ENCODE results near the gene SAMD4B. TPM values are rescaled to one million over a fixed set of nuclear protein-coding genes. Genes with fewer than 3 reads are reported as not detected.
A peak's percentile ranks its signal among the peaks of the same experiment; 100 is the strongest.

SAMD4B gene
- total and polyA plus RNA-seq, 2 experiments from 2014 or later: 104 to 172 TPM

DNA sequence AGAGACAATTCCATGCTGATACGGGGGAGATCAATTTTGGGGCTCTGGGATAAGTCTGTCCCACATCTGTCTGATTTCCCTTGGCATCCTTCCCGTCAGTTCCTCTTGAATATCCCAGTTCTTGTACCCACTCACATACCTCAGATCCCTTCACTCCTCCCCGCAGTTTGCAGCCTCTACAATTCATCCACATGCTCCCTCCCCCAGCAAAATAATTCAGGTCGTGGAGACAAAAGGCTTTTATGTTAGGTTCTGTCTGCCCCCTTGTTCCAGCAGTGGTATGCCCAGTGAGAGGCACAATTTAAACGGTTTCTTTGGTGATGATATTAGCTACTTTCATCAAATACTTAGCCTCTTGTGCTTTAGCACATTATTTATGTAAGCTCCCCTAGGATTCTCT, 83.9 kb downstream of the SAMD4B start (continued):
- TF ChIP-seq NANOG (IDR thresholded peaks at IDR 0.05; ENCODE audit: borderline replicate concordance): no peak
- TF ChIP-seq, protein P1, sequence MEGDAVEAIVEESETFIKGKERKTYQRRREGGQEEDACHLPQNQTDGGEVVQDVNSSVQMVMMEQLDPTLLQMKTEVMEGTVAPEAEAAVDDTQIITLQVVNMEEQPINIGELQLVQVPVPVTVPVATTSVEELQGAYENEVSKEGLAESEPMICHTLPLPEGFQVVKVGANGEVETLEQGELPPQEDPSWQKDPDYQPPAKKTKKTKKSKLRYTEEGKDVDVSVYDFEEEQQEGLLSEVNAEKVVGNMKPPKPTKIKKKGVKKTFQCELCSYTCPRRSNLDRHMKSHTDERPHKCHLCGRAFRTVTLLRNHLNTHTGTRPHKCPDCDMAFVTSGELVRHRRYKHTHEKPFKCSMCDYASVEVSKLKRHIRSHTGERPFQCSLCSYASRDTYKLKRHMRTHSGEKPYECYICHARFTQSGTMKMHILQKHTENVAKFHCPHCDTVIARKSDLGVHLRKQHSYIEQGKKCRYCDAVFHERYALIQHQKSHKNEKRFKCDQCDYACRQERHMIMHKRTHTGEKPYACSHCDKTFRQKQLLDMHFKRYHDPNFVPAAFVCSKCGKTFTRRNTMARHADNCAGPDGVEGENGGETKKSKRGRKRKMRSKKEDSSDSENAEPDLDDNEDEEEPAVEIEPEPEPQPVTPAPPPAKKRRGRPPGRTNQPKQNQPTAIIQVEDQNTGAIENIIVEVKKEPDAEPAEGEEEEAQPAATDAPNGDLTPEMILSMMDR (conservative IDR thresholded peaks at IDR 0.05; ENCODE audit: low read depth in 2 of 2): no peak
- TF ChIP-seq, protein P2, sequence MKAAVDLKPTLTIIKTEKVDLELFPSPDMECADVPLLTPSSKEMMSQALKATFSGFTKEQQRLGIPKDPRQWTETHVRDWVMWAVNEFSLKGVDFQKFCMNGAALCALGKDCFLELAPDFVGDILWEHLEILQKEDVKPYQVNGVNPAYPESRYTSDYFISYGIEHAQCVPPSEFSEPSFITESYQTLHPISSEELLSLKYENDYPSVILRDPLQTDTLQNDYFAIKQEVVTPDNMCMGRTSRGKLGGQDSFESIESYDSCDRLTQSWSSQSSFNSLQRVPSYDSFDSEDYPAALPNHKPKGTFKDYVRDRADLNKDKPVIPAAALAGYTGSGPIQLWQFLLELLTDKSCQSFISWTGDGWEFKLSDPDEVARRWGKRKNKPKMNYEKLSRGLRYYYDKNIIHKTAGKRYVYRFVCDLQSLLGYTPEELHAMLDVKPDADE (IDR thresholded peaks at IDR 0.05): no peak
- TF ChIP-seq STAT1 (IDR thresholded peaks at IDR 0.05; ENCODE audit: unreplicated experiment): no peak
- no peak for TF ChIP-seq EZH2phosphoT487 (IDR thresholded peaks at IDR 0.05; ENCODE audit: unreplicated experiment)
- TF ChIP-seq POLR2AphosphoS5 (IDR thresholded peaks at IDR 0.05; ENCODE audit: low read depth): no peak

DNA sequence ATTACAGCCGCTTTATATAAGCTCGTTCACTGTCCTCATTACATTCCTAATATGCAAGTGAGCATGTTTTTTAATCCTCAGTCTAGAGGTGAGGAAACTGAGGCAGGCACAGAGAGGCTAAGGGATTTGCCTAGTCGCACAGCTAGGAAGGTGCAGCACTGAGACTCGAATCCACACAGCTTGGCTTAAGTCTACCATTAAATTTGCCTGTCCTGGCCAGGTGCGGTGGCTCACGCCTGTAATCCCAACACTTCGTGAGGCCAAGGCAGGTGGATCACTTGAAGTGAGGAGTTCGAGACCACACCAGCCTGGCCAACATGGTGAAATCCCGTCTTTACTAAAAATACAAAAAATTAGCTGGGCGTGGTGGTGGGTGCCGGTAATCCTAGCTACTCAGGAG, 85.5 kb downstream of the SAMD4B start:
- Histone ChIP-seq H4K20me1 (replicated peaks; ENCODE audit: insufficient read depth) (peaks cover 6% of the 10 kb centered on the region; the same call in 1 of the 2 replicates), H3K27me3 (ENCODE audit: insufficient read depth) (no peaks in the 10 kb centered on the region), H3K9me2 (ENCODE audit: insufficient read depth) (no peaks in the 10 kb centered on the region), H3K4me1 (ENCODE audit: insufficient read depth) (peaks cover 26% of the 10 kb centered on the region), H3K4me3 (no peak overlapping the region; the same call in 1 of the 2 replicates), H2AFZ (no peak overlapping the region), H3K79me2 (replicated peaks; ENCODE audit: insufficient read depth) (no peaks in the 10 kb centered on the region), H3K4me2 (peak overlapping the region; percentile 82), H3K36me3 (ENCODE audit: insufficient read depth) (peaks cover 8% of the 10 kb centered on the region; the same call in 1 of the 2 replicates), H3K27ac (ENCODE audit: low read depth) (peak overlapping the region; percentile 100), H3F3A (replicated peaks; ENCODE audit: low read depth) (peaks cover 31% of the 10 kb centered on the region)
- Mint-ChIP-seq H3K9me3 (no peaks in the 10 kb centered on the region; the same call in 2 of the 3 replicates), H3K4me3 (no peak overlapping the region), H3K36me3 (ENCODE audit: low read depth) (peaks cover 53% of the 10 kb centered on the region), H3K27ac (peak overlapping the region; percentile 98), H3K27me3 (ENCODE audit: insufficient read depth, low read depth, poor library complexity) (peaks cover 34% of the 10 kb centered on the region), H3K4me1 (peaks cover 33% of the 10 kb centered on the region)
- DNase-seq (ENCODE audit: low spot score) (no peak), ATAC-seq (no peak)
- TF ChIP-seq NANOG (IDR thresholded peaks at IDR 0.05; ENCODE audit: borderline replicate concordance): no peak
- TF ChIP-seq EZH2 (IDR thresholded peaks at IDR 0.05; ENCODE audit: low read depth, unreplicated experiment): no peak
- TF ChIP-seq, protein P3, sequence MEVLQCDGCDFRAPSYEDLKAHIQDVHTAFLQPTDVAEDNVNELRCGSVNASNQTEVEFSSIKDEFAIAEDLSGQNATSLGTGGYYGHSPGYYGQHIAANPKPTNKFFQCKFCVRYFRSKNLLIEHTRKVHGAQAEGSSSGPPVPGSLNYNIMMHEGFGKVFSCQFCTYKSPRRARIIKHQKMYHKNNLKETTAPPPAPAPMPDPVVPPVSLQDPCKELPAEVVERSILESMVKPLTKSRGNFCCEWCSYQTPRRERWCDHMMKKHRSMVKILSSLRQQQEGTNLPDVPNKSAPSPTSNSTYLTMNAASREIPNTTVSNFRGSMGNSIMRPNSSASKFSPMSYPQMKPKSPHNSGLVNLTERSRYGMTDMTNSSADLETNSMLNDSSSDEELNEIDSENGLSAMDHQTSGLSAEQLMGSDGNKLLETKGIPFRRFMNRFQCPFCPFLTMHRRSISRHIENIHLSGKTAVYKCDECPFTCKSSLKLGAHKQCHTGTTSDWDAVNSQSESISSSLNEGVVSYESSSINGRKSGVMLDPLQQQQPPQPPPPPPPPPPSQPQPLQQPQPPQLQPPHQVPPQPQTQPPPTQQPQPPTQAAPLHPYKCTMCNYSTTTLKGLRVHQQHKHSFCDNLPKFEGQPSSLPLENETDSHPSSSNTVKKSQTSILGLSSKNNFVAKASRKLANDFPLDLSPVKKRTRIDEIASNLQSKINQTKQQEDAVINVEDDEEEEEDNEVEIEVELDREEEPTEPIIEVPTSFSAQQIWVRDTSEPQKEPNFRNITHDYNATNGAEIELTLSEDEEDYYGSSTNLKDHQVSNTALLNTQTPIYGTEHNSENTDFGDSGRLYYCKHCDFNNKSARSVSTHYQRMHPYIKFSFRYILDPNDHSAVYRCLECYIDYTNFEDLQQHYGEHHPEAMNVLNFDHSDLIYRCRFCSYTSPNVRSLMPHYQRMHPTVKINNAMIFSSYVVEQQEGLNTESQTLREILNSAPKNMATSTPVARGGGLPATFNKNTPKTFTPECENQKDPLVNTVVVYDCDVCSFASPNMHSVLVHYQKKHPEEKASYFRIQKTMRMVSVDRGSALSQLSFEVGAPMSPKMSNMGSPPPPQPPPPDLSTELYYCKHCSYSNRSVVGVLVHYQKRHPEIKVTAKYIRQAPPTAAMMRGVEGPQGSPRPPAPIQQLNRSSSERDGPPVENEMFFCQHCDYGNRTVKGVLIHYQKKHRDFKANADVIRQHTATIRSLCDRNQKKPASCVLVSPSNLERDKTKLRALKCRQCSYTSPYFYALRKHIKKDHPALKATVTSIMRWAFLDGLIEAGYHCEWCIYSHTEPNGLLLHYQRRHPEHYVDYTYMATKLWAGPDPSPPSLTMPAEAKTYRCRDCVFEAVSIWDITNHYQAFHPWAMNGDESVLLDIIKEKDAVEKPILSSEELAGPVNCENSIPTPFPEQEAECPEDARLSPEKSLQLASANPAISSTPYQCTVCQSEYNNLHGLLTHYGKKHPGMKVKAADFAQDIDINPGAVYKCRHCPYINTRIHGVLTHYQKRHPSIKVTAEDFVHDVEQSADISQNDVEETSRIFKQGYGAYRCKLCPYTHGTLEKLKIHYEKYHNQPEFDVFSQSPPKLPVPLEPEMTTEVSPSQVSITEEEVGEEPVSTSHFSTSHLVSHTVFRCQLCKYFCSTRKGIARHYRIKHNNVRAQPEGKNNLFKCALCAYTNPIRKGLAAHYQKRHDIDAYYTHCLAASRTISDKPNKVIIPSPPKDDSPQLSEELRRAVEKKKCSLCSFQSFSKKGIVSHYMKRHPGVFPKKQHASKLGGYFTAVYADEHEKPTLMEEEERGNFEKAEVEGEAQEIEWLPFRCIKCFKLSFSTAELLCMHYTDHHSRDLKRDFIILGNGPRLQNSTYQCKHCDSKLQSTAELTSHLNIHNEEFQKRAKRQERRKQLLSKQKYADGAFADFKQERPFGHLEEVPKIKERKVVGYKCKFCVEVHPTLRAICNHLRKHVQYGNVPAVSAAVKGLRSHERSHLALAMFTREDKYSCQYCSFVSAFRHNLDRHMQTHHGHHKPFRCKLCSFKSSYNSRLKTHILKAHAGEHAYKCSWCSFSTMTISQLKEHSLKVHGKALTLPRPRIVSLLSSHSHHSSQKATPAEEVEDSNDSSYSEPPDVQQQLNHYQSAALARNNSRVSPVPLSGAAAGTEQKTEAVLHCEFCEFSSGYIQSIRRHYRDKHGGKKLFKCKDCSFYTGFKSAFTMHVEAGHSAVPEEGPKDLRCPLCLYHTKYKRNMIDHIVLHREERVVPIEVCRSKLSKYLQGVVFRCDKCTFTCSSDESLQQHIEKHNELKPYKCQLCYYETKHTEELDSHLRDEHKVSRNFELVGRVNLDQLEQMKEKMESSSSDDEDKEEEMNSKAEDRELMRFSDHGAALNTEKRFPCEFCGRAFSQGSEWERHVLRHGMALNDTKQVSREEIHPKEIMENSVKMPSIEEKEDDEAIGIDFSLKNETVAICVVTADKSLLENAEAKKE (CRISPR knock-in tag; IDR thresholded peaks at IDR 0.05): no peak
- TF ChIP-seq, protein P1 (conservative IDR thresholded peaks at IDR 0.05; ENCODE audit: low read depth in 2 of 2): no peak
- TF ChIP-seq STAT1 (IDR thresholded peaks at IDR 0.05; ENCODE audit: unreplicated experiment): no peak
- TF ChIP-seq CREB1 (CRISPR knock-in tag; IDR thresholded peaks at IDR 0.05; ENCODE audit: low read depth): no peak
- TF ChIP-seq, protein P2 (IDR thresholded peaks at IDR 0.05): no peak
- no peak for TF ChIP-seq JUNB (IDR thresholded peaks at IDR 0.05; ENCODE audit: unreplicated experiment)
- no peak for TF ChIP-seq EZH2phosphoT487 (IDR thresholded peaks at IDR 0.05; ENCODE audit: unreplicated experiment)
- TF ChIP-seq ZNF331 (CRISPR knock-in tag; IDR thresholded peaks at IDR 0.05; ENCODE audit: low read depth): no peak
- TF ChIP-seq ZNF114 (CRISPR knock-in tag; IDR thresholded peaks at IDR 0.05): no peak

All from GM23338 (cell line).